HUDEP-2 (cell line): ENCODE measurements around the gene IL37.
A peak's percentile ranks its signal among the peaks of the same experiment; 100 is the strongest.
"Not testable (repeated sequence)": the region's sequence is repeated elsewhere in the genome, so short reads cannot be mapped to it uniquely, and the experiment has no call there.

Source experiments
- DNase-seq, 76 experiments: peaks; one replicate each; lab custom pipeline; 2025; ENCODE audit not compliant: unreplicated experiment in 76 of 76; lab: John Stamatoyannopoulos, UW

IL37 gene

DNA sequence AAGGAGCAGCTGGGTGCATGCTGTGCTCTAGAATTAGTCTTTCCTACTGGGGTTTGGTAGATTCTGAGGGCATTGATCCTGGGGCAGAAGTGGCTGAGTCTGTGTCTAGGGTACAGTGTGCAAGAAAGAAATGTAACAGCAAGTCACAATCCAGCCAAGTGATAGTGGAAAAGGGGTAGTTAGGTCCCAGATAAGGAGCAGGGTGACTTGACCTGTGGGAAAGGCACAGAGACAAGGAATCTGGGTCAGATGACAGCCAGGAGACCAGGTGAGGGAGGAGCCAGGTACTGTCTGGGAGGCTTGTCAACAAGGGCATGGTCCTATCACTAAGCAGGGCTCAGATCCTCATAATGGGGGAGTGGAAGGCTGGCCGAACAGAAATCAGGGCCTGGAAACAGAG lies 8.1 kb downstream of the IL37 start:
- DNase-seq: no peak

GRCh38 chr2:112920923-112921532 lies 10.1 kb downstream of the IL37 start:
- no peak for DNase-seq

- DNase-seq: no peak
Observed at GRCh38 chr2:112921982-112922381, 11.0 kb downstream of the IL37 start.

GRCh38 chr2:112923237-112923966 lies 12.4 kb downstream of the IL37 start:
- no peak for DNase-seq

DNA sequence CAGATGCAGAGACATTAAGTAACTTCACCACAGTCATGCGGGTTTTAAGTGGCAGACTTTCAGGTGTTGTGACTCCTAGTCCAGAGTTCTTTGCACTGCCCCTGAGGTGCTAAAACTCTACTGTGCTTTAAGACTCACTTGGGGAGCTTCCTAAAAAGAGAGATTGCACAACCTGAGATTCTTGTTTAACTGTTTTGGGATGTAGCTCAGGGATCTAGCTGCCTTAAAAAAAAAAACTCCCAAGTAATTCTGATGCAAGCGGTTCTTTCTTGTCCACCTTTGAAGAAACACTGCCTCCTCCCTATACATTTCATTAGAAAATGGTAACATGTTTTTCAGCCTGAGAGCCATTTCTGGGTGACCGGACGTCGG lies 13.0 kb downstream of the IL37 start:
- no peak for DNase-seq

DNA sequence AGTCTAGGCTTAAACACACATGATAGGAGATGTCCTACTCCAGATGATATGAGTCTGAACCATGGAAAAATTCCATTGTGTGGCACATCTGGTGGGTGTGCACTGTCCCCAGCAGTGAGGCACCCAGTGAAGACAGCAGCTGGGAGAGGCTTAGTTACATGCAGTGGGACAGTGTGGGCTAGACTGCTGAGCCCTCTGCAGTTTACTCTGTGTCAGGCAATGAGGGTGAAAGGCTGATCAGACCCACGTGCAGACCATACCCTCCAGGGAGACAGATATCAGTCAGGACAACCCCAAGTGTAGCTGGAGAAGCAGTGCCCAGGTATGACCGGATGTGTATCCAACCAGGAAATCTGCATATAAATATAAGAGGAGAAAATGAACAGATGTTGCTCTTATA lies 13.4 kb downstream of the IL37 start:
- DNase-seq: no peak

DNA sequence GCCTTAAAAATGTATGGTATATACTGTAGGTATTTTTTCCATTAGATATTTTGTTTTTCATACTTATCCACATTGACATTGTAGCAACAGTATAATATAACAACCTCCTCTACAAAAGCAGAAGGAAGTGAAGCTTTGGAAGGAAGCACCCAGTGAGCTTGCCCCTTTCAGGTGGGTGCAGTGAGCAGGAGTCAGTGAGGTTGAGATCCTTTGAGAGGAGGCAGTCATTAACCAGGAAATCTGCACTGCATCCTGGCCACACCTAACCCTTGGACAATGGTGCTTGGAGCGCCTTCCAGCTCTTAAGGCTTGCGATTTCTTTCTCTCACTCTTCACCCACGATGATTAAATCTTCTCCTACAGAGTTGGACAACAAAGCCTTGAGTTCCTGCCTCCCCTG lies 13.9 kb downstream of the IL37 start:
- no peak for DNase-seq

GRCh38 chr2:112926707-112927106 lies 15.7 kb downstream of the IL37 start:
- no peak for DNase-seq

- DNase-seq: no peak
Observed at GRCh38 chr2:112927745-112928144, 16.8 kb downstream of the IL37 start.

DNA sequence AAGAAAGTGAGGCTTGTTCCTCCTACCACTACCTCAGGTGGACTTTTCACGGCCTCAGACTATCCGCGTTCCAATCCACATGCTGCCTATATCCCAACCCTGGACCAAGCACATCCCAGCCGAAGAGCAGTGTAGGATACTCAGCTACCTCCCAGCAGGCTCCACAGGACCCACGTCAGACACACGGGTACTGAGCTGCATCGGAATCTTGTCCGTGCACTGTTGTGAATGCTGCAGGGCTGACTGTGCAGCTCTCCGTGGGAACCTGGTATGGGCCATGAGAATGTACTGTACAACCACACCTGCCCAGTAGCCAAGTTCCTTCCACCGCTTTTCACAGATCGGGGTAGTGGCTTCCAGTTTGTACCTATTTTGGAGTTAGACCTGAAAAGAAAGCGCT lies 22.3 kb downstream of the IL37 start:
- no peak for DNase-seq

GRCh38 chr2:112934117-112934516 lies 23.2 kb downstream of the IL37 start:
- DNase-seq: not testable (repeated sequence)

GRCh38 chr2:112936927-112937232 lies 25.9 kb downstream of the IL37 start:
- no peak for DNase-seq

DNA sequence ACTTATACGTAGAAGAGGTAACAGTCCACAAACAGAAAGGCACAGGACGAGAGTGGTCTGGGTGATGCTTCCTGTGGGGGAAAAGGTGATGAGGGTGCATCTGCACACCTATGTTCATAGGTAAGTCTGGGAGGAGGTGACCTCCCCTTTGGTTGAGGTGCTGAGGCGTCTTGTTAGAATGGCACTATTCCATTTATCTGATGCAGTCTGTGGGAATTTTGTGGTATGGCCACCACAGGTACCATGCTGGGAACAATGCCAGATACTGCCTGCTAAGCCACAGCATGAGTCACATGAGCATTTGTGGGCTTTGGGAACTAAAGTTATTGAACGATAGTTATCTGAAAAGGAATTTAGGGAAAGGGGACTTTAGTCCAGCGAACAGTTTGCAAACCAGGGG lies 27.9 kb downstream of the IL37 start:
- DNase-seq: no peak

GRCh38 chr2:112939425-112939824 lies 28.5 kb downstream of the IL37 start:
- DNase-seq: no peak

DNA sequence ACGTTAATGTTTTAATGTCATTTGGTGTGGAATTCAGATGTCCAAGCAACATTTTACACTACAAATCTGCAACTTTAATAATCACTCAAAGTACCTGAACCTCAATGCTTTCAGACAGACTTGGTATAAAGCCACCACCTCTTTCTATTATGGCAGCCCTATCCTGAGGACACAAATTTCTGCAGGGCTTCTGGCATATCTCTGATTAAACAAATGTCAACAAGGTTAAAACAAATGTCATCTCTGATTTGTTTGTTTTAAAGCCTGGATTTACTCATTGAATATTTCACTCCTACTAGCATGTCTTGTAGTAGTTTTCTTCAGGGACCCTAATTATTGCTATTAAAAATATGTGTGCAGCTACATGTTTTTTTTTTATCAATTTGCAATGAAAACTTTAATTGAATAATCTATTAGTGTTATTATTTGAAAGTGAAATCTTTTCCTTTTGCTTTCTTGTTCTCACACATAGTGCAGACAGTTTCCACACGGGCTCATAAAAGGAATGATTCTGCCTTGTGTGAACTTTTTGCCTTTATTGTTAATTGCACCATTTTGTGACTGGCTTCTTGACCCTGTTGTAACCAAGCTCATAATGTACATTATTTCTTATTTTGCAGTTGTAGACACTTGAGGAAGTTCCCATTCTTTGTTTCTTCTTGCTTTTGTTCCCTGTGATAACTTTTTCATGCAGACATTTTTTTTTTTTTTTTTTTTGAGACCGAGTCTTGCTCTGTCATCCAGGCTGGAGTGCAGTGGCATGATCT lies 30.1 kb downstream of the IL37 start:
- DNase-seq: no peak

- peak in 66 of 76 experiments; percentile 2 to 75 (median 45) for DNase-seq
Observed at GRCh38 chr2:112941753-112942653, 31.0 kb downstream of the IL37 start.

DNA sequence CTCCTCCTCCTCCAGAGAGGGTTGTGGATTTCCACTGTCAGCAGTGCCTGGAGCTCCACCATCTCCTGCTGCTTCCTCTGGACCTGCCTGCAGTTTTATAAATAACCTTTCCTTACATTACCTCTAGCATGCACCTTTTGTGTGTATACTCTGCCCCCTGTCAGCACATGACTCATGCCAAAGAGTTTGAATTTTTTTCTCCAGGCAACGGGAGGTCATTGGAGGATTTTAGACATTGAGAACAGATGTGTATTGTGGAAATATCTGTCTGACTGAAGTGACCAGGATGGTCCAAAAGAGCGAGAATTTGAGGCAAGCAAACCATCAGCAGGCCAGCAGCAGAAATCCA lies 31.7 kb downstream of the IL37 start:
- no peak for DNase-seq

- no peak for DNase-seq
Observed at GRCh38 chr2:112944971-112945370, 34.0 kb downstream of the IL37 start.

GRCh38 chr2:112946086-112946485 lies 35.1 kb downstream of the IL37 start:
- no peak for DNase-seq

DNA sequence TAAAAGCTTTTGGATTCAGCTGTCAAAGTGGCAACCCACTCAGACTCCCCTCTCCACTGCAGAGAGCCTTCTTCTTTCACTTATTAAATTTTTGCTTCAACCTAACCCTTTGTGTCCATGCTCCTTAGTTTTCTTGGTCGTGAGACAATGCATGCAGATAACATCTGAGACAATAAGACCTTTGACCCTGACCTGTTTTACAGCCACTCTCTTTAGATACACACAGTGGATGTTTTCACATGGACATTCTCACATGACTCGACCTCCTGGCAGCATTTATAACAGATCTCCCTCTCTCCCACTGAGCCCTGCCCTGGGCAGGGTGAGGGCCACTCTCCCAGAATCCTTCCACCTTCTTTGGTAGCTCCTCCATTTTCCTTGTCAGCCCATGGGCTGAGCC lies 36.4 kb downstream of the IL37 start:
- DNase-seq: no peak

DNA sequence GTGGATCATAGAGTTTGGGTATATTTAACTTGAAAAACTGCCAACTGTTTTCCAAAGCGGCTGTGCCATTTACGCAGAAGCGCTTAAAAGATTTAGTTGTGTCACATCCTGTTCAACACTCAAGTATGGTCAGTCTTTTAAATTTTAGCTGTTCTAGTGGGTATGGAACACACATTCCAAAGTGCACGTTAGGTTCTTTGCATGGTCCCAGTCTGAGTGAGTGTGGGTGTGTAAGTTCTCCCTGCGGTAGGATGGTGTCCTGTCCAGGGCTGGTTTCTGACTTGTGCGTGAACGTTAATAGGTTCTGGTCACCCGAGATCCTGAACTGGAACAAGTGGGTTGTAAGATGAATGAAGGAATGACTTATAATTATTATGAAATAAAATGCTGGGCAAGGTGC lies 38.5 kb downstream of the IL37 start:
- DNase-seq: no peak
